ENCODE measurements around the gene SANBR. TPM values are rescaled to one million over a fixed set of nuclear protein-coding genes. Genes with fewer than 3 reads are reported as not detected.

The SANBR gene
- 1 to 10 TPM; 5.1 to 9.8 (median 8.4) TPM for total RNA-seq (2021; fragmentation: NEBNext Ultra II Directional; extraction: Animal tissue kit (Norgen Biotek cat#: 25700))
- long read RNA-seq, partial matches to known transcripts = 2 of 2 reads
- long read RNA-seq, other reads (novel, unspliced or antisense) = 0 of 2 reads

DNA sequence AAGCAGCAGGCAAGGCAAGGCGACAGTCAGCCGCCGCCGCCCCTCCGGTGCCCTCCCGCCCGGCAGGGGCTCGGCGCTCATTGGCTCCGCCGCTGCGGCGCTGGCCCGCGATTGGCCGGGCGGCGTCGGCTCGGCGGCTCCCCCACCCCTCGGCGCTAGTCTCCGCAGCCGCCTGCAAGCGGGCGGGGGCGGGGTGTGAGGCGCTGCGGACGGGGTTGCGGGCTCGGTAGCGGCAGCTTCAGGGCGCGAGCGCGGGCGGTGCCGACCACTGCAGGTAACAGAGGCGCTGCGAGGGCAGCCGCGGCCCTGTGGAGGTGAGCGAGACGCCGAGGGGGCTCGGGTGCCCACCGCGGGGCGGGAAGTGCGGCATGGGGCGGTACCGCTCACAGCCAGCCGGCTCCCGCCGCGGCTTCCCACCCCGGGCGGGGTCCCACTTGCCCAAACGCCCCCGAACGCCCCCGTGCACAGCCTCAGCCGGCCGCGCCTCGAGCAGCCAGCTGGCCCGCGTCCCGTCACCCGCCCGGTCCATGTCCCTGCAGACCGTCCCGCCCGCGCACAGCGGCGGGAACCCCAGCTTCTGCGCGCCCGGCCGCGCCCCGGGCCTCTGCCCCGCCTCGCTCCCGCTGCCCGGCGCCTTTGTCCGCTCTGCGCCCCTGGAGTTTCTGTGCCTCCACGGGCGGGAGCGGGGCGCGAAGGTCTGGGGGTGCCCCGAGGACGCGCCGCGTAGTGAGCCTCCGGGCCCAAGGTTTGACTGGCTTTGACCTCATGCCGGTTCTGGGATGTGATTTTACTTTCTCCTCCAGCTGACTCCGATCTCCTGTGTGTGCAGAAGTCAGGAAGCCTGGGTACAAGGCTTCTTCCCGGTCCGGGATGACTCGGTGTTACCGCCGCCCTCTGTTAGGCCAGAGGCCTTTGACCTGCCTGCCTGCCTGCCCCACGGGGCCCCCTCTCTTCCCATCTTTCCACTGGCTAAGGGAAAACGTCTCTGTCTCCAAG, at the start of gene SANBR:
TSS of gene SANBR (plus strand) at position 158 of the 996 bp plus-strand sequence. CDS start 4,480 bp downstream, outside the sequence.
- H3K4me1 Mint-ChIP-seq (ENCODE audit: low read depth) = peaks cover 32% of the 10 kb centered on the region
- H3K9me3 Mint-ChIP-seq = no peaks in the 10 kb centered on the region
- DNase-seq = peak; percentile 70
- TF ChIP-seq, protein P1, sequence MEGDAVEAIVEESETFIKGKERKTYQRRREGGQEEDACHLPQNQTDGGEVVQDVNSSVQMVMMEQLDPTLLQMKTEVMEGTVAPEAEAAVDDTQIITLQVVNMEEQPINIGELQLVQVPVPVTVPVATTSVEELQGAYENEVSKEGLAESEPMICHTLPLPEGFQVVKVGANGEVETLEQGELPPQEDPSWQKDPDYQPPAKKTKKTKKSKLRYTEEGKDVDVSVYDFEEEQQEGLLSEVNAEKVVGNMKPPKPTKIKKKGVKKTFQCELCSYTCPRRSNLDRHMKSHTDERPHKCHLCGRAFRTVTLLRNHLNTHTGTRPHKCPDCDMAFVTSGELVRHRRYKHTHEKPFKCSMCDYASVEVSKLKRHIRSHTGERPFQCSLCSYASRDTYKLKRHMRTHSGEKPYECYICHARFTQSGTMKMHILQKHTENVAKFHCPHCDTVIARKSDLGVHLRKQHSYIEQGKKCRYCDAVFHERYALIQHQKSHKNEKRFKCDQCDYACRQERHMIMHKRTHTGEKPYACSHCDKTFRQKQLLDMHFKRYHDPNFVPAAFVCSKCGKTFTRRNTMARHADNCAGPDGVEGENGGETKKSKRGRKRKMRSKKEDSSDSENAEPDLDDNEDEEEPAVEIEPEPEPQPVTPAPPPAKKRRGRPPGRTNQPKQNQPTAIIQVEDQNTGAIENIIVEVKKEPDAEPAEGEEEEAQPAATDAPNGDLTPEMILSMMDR (IDR thresholded peaks at IDR 0.05) = no peak
- no peaks in the 10 kb centered on the region for H3K36me3 Mint-ChIP-seq (ENCODE audit: low read depth)
- no peaks in the 10 kb centered on the region; the same call in none of the 2 replicates for H3K27me3 Mint-ChIP-seq (ENCODE audit: insufficient read depth)
- peak within 1 kb of the TSS; percentile 85 for H3K27ac Mint-ChIP-seq
- peak within 1 kb of the TSS; percentile 96 for H3K4me3 Mint-ChIP-seq

DNA sequence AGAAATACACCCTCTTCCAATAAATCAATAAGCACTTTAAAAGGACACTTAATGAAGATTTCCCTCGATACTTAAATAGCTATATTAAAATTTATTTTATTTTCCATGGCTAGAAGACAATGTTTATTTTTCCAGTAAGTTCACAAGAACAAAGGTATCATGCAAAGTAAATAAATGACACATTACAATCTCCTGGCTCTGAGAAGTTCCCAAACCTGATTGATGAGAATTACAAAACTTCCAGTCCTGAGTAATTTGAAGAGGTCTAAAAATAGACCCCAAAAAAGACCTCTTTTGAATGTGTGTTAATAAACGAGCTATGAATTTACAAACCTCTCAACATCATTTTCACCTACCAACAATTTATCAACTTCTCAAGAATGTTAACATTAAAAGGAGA, 49.7 kb upstream of the SANBR start:
- no peak overlapping the region for H3K27ac Mint-ChIP-seq
- peak overlapping the region; percentile 100 for H3K4me3 Mint-ChIP-seq
- peaks cover 1% of the 10 kb centered on the region for H3K27me3 Mint-ChIP-seq (ENCODE audit: insufficient read depth)
- DNase-seq = no peak
- H3K36me3 Mint-ChIP-seq (ENCODE audit: low read depth) = no peaks in the 10 kb centered on the region; the same call in 1 of the 2 replicates
- H3K4me1 Mint-ChIP-seq (ENCODE audit: low read depth) = peaks cover 62% of the 10 kb centered on the region
- TF ChIP-seq, protein P1 (IDR thresholded peaks at IDR 0.05) = no peak
- H3K9me3 Mint-ChIP-seq = no peaks in the 10 kb centered on the region

DNA sequence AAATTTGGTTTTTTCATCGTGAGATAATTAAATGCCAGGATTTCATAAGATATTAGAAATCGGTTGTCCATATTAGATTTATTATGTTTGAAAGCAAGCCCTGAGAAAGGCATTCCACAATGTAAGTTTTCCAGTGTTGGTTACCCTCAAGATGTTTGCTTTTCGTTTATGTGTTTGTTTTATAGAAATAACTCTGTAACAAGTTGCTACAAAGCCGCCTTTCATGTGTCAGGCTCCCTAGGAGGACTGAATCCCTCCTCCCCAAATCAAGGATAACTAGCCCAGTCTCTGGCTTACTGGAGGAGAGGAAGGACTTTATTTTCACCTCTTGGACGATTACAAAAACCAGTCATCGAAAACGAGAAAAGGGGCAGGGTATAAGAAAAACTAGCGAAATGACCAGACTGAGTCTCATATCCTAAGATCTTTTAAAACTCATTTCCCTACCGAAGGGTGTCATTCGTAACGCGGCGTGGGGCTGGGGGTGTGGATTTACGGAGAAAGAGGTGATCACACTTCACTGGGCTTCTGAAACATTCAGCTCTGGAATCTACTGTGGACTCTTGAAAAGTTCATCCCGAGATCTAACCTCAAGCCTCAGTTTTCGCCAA, 49.2 kb upstream of the SANBR start:
- TF ChIP-seq, protein P1 (IDR thresholded peaks at IDR 0.05) = no peak

DNA sequence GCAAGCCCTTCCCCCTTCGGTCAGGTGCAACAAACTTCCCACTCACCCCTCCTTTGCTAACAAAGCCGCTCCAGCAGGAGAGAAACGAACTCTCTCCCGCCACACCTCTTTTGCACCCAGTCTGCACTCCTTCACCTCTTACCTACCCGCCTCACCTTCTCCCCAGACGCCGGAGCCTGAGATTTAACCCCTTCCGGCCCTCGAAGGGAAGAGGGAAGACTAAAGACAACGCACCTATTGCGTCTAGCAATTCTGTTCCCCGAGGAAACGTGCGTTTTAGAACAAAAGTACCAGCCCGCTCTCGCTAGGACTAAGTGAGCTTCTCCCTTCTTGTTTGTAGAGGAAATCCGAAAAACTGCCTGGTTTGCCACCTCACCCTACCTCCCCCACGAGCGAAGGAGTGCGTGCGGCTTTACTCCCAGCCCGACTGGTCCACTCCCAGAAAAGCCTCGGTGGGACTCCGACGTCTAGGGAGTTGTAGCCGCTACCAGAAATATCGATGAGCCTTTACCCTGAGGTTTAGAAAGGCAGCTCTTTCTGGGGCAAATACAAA, 48.6 kb upstream of the SANBR start:
- peak overlapping the region; percentile 97 for H3K27ac Mint-ChIP-seq
- DNase-seq = peak; percentile 61
- H3K36me3 Mint-ChIP-seq (ENCODE audit: low read depth) = peaks cover 7% of the 10 kb centered on the region
- H3K4me3 Mint-ChIP-seq = peak overlapping the region; percentile 100
- TF ChIP-seq, protein P1 (IDR thresholded peaks at IDR 0.05) = no peak
- peaks cover 1% of the 10 kb centered on the region for H3K27me3 Mint-ChIP-seq (ENCODE audit: insufficient read depth)
- peaks cover under 1% of the 10 kb centered on the region; the same call in 1 of the 2 replicates for H3K9me3 Mint-ChIP-seq
- H3K4me1 Mint-ChIP-seq (ENCODE audit: low read depth) = peaks cover 54% of the 10 kb centered on the region

More for the DNA sequence above, 49.2 kb upstream of the SANBR start:
- Mint-ChIP-seq H3K4me1 (ENCODE audit: low read depth) (peaks cover 60% of the 10 kb centered on the region), H3K4me3 (peak overlapping the region; percentile 100), H3K27ac (peak overlapping the region; percentile 97), H3K27me3 (ENCODE audit: insufficient read depth) (peaks cover 1% of the 10 kb centered on the region), H3K36me3 (ENCODE audit: low read depth) (peaks cover 1% of the 10 kb centered on the region), H3K9me3 (no peaks in the 10 kb centered on the region)
- no peak for DNase-seq
